ENCODE data around the gene ANKMY1.

Gene ANKMY1

GRCh38 chr2:240589850-240590525 lies 32.2 kb upstream of the ANKMY1 start:
- no peak for TF ChIP-seq POLR2AphosphoS5 (IDR thresholded peaks at IDR 0.05; ENCODE audit: low read depth)
- no peak for TF ChIP-seq CTCF (IDR thresholded peaks at IDR 0.05; ENCODE audit: insufficient read depth, low read length)
- no peak for TF ChIP-seq REST (IDR thresholded peaks at IDR 0.05; ENCODE audit: insufficient replicate concordance, low read depth)
- TF ChIP-seq SPI1 (IDR thresholded peaks at IDR 0.05; ENCODE audit: borderline replicate concordance, low read depth): no peak
- TF ChIP-seq GABPA (IDR thresholded peaks at IDR 0.05; ENCODE audit: low read depth): no peak

GRCh38 chr2:240589375-240589774 lies 31.6 kb upstream of the ANKMY1 start:
- no peak for TF ChIP-seq REST (IDR thresholded peaks at IDR 0.05; ENCODE audit: insufficient replicate concordance, low read depth)
- TF ChIP-seq SPI1 (IDR thresholded peaks at IDR 0.05; ENCODE audit: borderline replicate concordance, low read depth): no peak
- TF ChIP-seq GABPA (IDR thresholded peaks at IDR 0.05; ENCODE audit: low read depth): no peak
- no peak for TF ChIP-seq POLR2AphosphoS5 (IDR thresholded peaks at IDR 0.05; ENCODE audit: low read depth)
- TF ChIP-seq CTCF (IDR thresholded peaks at IDR 0.05; ENCODE audit: insufficient read depth, low read length): no peak
- Histone ChIP-seq H3K27ac (replicated peaks) (no peak overlapping the region), H3K27me3 (ENCODE audit: insufficient read depth, poor library complexity, severe bottlenecking) (no peaks in the 10 kb centered on the region), H3K4me3 (replicated peaks; ENCODE audit: insufficient read depth, low read length) (no peak overlapping the region)
- DNase-seq (ENCODE audit: low read depth in 1 of 2, low spot score in 1 of 2): no peak

More at GRCh38 chr2:240589850-240590525, 32.2 kb upstream of the ANKMY1 start:
- Histone ChIP-seq H3K27ac (replicated peaks) (no peak overlapping the region), H3K4me3 (replicated peaks; ENCODE audit: insufficient read depth, low read length) (no peak overlapping the region), H3K27me3 (ENCODE audit: insufficient read depth, poor library complexity, severe bottlenecking) (no peaks in the 10 kb centered on the region)
- DNase-seq (ENCODE audit: low read depth in 1 of 2, low spot score in 1 of 2): no peak

- H3K27me3 ChIP-seq (ENCODE audit: insufficient read depth, poor library complexity, severe bottlenecking): no peaks in the 10 kb centered on the region
- H3K4me3 ChIP-seq (replicated peaks; ENCODE audit: insufficient read depth, low read length): no peak overlapping the region
- H3K27ac ChIP-seq (replicated peaks): no peak overlapping the region
- no peak for TF ChIP-seq POLR2AphosphoS5 (IDR thresholded peaks at IDR 0.05; ENCODE audit: low read depth)
- TF ChIP-seq REST (IDR thresholded peaks at IDR 0.05; ENCODE audit: insufficient replicate concordance, low read depth): no peak
- DNase-seq (ENCODE audit: low read depth in 1 of 2, low spot score in 1 of 2): no peak
These were observed 30.9 kb upstream of the ANKMY1 start for GRCh38 chr2:240588669-240589068.
